Measurements from ENCODE around the gene PACRG. TPM values are rescaled to one million over a fixed set of nuclear protein-coding genes. Genes with fewer than 3 reads are reported as not detected.

The PACRG gene
- total and polyA plus RNA-seq, 8 donors = 1.8 to 28.6 (median 3.2) TPM; not detected in 2

DNA sequence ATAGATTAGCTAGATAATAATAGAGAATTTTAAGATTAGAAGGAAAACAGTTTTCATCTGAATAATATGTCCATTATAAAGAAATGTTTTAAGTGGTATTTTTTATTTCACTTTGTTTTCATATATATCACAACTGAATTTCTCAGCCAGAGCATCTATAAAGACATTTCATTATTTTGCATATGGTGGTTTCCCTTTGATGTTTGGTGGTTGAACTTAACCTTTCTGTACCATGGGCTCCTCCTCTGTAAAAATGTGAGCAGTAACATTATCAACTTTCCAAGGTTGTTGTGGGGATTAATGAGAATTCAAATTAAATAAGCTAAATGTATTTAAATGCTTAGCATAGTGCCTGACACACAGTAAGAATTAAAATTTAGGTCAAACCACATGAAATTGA is 567.0 kb downstream of the PACRG start:
- Histone ChIP-seq H3K9me3 (no peaks in the 10 kb centered on the region), H3K27ac (no peak overlapping the region), H3K4me3 (no peak overlapping the region), H3K27me3 (no peaks in the 10 kb centered on the region), H3K4me1 (no peaks in the 10 kb centered on the region), H3K36me3 (no peaks in the 10 kb centered on the region)
- TF ChIP-seq, protein P1, sequence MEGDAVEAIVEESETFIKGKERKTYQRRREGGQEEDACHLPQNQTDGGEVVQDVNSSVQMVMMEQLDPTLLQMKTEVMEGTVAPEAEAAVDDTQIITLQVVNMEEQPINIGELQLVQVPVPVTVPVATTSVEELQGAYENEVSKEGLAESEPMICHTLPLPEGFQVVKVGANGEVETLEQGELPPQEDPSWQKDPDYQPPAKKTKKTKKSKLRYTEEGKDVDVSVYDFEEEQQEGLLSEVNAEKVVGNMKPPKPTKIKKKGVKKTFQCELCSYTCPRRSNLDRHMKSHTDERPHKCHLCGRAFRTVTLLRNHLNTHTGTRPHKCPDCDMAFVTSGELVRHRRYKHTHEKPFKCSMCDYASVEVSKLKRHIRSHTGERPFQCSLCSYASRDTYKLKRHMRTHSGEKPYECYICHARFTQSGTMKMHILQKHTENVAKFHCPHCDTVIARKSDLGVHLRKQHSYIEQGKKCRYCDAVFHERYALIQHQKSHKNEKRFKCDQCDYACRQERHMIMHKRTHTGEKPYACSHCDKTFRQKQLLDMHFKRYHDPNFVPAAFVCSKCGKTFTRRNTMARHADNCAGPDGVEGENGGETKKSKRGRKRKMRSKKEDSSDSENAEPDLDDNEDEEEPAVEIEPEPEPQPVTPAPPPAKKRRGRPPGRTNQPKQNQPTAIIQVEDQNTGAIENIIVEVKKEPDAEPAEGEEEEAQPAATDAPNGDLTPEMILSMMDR (IDR thresholded peaks at IDR 0.05) = no peak
- TF ChIP-seq POLR2A (IDR thresholded peaks at IDR 0.05) (no peak), EP300 (IDR thresholded peaks at IDR 0.05) (no peak)
- no peak for DNase-seq
- intact Hi-C loops (cut with DNase I; ENCODE audit: low total_unique reads) = no loop called here

DNA sequence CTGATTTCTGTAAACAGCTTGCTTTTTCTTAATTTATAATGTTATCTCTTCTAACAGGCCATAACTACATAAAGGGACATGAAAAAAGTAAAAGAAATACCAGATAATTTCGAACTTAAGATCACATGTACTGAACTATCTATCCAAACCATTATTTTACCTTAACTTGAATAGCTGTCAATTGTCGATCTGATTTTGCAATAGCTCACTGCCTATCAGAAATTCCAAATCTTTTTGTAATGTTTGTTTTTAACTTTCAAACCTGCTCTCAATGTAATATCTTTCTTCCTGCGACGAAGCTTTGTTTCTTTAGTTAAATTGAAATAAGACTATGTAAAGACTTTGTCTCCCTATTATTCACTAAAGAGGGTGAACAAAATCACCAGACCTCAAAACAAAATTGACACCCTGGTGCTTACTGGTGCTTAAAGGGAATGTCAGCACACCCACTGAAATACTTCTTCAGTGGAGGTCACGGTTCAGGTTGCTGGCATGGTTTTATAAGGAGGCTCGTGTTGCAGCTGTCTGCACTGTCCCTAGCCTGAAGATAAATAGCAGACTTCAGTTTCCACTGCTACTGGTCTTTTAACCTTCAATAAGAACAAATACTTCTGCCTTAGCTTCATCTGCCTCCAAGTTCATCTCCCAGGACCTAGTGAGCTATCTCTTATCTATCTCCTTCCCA is 569.2 kb downstream of the PACRG start:
- H3K4me1 ChIP-seq = no peaks in the 10 kb centered on the region
- intact Hi-C loops (cut with DNase I; ENCODE audit: low total_unique reads) = no loop called here
- no peak for DNase-seq
- no peaks in the 10 kb centered on the region for H3K36me3 ChIP-seq
- H3K27ac ChIP-seq = no peak overlapping the region
- H3K4me3 ChIP-seq = no peak overlapping the region
- WGBS, 5 donors = 33 to 57% (median 41%) methylated on average over 6 of the region's 6 CpGs
- H3K27me3 ChIP-seq = no peaks in the 10 kb centered on the region
- TF ChIP-seq EP300 (IDR thresholded peaks at IDR 0.05) (no peak), POLR2AphosphoS5 (IDR thresholded peaks at IDR 0.05) (no peak), POLR2A (IDR thresholded peaks at IDR 0.05) (no peak)
- TF ChIP-seq, protein P1 (IDR thresholded peaks at IDR 0.05) = no peak
- no peaks in the 10 kb centered on the region for H3K9me3 ChIP-seq

DNA sequence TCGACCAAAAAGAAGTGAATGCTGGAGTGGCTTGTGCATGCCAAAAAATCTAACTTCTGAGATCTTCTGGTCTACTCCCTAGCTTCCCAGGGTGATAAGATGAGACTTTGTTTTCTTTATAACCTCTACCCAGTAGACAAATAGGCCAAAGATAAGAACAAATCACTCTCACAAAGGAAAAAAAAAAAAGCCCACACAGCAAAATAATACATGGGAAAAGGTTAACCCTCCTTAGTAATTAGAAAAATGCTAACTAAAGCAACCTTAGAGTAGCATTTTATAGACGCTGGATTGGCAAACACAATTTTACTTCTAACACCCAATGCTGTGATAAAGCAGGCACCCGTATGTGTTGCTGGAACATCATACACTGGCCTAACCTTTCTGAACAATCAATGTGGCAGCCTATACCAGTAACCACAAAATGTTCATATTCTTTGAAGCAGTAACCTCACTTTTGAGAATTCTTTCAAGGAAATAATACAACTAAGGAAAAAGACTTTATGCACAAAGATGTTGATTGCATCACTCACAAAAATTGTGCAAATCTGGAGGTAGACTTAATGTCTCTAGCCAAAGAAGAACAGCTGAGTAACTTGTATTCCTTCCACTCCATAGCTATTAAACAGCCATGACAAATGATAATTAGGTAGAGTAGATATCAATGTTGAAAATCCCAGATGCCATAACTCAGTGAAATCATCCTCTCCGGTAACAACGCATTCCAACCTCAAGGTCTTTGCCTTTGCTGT is 570.5 kb downstream of the PACRG start:
- Histone ChIP-seq H3K27ac (no peak overlapping the region), H3K4me3 (no peak overlapping the region), H3K9me3 (no peaks in the 10 kb centered on the region), H3K36me3 (no peaks in the 10 kb centered on the region), H3K27me3 (no peaks in the 10 kb centered on the region), H3K4me1 (no peaks in the 10 kb centered on the region)
- WGBS, 5 donors = 67 to 73% (median 68%) methylated on average over 5 of the region's 5 CpGs
- TF ChIP-seq, protein P1 (IDR thresholded peaks at IDR 0.05) = no peak
- no peak for DNase-seq
- intact Hi-C loops (cut with DNase I; ENCODE audit: low total_unique reads) = no loop called here

DNA sequence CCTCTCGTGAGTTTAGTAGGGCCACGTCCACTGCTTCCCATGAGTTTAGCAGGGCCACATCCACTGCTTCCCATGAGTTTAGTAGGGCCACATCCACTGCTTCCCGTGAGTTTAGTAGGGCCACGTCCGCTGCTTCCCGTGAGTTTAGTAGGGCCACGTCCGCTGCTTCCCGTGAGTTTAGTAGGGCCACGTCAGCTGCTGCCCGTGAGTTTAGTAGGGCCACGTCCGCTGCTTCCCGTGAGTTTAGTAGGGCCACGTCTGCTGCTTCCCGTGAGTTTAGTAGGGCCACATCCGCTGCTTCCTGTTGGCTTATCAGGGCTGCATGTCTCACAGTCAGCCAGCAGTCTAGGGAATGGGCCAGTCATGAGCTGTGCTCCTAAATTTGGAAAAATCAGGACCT is 573.1 kb downstream of the PACRG start:
- Histone ChIP-seq H3K36me3 (no peaks in the 10 kb centered on the region), H3K9me3 (no peaks in the 10 kb centered on the region), H3K4me1 (no peaks in the 10 kb centered on the region), H3K4me3 (no peak overlapping the region), H3K27me3 (no peaks in the 10 kb centered on the region), H3K27ac (no peak overlapping the region)
- no peak for DNase-seq
- 68 to 93% (median 85%) methylated on average over 5 to 17 of the region's 17 CpGs for WGBS, 5 donors
- intact Hi-C loops (cut with DNase I; ENCODE audit: low total_unique reads) = no loop called here
- TF ChIP-seq, protein P1 (IDR thresholded peaks at IDR 0.05) = no peak
- TF ChIP-seq EP300 (IDR thresholded peaks at IDR 0.05) (no peak), POLR2A (IDR thresholded peaks at IDR 0.05) (no peak), POLR2AphosphoS5 (IDR thresholded peaks at IDR 0.05) (no peak)

Measured in stomach (tissue), 9 donors.